ENCODE results near the gene SETD2.

The SETD2 gene

GRCh38 chr3:46994801-46995731 is 168.8 kb downstream of the SETD2 start:
- DNase-seq: no peak

- no peak for DNase-seq
Measured at GRCh38 chr3:46993986-46994385, 169.9 kb downstream of the SETD2 start.

DNA sequence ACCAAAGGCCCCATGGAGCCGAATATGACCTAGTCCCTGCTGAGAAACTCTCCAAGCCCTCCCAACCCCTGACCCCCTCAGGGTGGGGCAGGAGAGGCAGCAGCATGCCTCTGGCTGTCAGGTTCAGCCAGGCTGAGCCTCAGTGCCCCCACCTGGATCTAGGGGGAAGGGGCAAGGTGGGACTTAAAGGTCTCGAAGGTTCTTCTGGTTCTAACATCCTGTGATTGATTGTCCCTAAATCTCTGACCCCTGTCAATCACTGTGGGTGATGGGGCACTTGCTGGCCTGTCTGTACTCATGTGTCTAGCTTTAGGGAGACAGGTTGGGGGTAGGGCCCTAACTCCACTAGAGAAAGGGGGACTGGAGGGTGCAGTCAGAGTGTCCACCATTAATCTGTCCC is 170.6 kb downstream of the SETD2 start:
- DNase-seq: no peak

GRCh38 chr3:46992231-46992630 is 171.7 kb downstream of the SETD2 start:
- DNase-seq: no peak

- DNase-seq: no peak
Measured at GRCh38 chr3:46991406-46992165, 172.3 kb downstream of the SETD2 start.

- no peak for DNase-seq
Measured at GRCh38 chr3:46990573-46991374, 173.1 kb downstream of the SETD2 start.

- no peak for DNase-seq
Measured at GRCh38 chr3:46989146-46989810, 174.6 kb downstream of the SETD2 start.

DNA sequence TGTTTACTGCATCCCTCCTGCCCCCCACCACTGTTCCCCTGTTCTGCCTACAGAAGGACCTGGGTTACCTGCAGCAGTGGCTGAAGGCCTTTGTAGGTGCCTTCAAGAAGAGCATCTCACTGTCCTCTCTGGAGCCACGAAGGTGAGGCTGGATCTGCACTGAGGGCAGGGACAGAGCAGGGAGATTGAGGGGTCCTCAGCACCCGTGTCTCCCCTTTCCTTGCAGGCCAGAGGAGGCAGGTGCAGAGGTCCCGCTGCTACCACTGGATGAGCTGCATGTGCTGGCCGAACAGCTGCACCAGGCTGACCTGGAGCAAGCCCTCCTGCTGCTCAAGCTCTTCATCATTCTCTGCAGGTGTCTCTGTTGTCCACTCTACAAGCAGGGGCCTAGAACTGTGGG is 175.3 kb downstream of the SETD2 start:
- DNase-seq: no peak

DNA sequence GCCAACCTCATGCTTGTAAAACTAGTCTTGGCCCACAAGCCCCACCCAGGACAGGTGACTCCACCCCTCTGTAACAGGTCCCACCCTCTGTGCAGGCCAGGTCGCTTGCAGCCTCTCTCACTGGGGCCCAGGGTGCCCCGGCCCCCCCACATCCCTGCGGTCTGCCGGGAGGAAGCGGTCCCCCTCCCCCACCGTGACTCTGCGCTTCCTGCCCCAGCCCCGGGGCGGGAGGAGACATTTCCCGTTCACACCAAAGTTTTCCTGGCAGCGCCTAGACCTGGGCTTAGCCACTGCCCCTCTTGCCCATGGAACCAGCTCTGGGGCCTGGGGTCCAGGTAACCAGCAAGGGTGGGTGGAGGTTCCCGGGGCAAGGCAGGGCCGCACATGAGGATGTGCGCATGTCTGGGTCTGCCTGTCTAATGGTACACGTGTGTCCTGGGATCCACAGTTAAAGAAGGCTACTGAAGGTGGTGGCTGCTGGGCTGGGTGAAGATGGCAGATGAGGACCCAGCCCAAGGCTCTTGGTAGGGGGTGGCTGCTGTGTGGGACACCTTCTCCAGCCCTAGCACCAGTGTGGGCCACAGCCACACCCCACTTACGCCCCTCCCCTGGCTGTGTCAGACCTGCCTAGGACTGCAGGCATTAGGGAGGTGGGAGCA is 176.0 kb downstream of the SETD2 start:
- peak; percentile 84 for DNase-seq

DNA sequence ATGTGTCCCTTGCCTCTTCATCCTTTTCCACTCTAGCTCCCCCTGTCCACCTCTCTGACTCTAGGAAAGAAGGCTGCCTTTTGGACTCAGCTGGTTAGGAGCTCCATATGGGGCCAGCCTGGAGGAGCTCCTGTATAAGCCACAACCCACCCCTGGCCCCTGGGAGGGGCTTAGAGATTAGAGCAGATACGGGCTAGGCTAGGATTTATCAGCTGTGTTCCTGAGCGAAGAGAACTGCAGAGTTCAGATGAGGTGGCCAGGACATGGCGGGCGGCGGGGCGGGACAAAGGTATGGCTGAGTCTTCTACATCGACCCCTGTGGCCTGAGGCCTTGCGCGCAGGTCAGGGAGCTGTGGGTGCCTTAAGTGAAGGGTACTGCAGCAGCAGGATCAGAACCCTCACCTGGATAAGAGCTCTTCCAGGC is 176.6 kb downstream of the SETD2 start:
- DNase-seq: no peak

DNA sequence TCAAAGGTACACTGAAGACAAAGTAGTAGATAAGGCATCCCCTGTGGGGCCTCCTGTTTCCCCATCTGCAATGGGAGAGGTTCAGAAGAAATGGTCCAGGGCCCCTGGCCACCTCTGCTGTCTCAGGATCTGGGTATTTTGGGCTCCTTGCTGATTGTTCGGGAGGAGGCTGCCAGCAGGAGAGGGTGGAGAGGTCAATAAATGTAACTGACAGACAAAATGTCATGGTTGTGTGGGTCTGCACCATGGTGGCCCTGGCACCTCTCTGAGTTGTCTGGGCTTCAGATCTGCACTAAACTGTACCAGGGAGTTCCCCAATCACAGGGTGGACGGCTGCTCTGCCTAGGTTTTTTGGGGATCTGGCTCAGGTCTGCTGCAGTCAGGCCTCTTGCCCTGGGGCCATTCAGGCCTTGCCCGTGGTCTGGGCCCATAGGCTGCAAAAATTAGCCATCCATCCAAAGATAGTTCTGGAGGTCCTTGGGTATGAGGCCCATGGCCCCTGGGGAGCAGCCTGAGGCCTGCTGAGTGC is 177.1 kb downstream of the SETD2 start:
- no peak for DNase-seq

- no peak for DNase-seq
Measured at GRCh38 chr3:46986055-46986730, 177.7 kb downstream of the SETD2 start.

- DNase-seq: no peak
Measured at GRCh38 chr3:46985588-46985987, 178.3 kb downstream of the SETD2 start.

DNA sequence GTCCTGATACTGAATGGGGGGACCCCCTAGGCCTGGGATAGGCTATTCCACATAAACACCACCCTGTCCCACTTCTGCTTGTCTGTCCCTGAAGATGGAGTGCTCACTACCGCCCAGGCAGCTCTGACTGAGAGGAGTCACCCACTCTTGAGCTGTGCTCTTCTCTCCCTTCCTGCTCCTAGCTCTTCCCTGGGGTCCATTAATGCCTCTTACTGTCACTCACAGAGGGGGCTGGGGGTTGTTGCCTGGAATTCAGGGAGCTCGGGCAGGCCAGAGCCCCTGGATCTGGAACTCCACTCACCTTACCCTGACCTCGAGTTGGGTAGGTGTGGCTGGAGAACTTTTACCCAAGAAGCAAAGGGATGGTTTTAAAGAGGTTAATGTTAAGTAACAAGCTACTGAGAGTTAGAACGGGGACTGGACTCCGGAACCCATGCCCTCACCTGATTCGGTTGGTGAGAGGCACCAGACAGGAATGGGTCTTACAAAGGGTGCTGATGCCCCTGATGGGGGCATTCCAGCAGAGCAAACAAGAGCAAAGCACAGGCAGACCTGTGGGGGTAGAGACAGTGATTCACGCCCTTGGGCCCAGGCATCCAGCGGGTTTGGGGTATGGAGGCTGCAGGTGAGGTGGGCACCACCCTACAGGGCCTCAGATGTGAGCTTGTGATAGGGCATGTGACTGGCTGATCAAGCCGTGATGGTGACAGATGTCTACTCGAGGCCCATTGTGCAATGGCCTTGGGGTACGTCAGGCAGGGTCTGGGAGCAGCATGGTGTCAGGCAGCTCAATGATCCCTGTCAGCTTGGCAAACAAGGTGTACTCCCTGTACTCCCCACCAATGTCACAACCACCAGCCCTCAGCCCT is 179.1 kb downstream of the SETD2 start:
- DNase-seq: no peak

GRCh38 chr3:46982546-46982945 is 181.4 kb downstream of the SETD2 start:
- DNase-seq: no peak

GRCh38 chr3:46981932-46982471 is 181.9 kb downstream of the SETD2 start:
- no peak for DNase-seq

DNA sequence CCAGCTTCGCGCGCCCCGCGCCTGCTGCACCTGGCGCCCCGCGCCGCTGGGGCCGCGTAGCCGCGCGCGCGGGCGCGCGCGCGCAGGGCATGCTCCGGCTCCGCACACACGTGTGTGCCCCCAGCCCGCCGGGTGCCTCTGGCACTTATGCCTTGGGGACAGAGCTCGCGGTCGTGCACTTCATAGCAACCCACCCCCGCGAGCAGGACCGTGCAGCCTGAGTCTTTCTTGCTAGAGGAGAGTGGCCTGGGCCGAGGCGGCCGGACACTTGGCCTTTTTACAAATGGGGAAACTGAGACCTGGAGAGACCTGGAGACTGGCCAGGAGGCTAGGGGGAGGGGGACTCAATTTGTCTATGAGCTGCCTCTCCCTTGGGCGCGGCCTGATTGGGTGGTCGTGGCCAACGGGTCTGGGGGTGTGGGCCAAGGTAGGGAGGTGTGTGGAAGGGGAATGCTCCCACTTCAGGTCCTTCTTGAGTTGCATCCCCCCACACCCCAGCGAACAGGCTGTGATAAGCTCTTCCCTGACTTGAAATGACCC is 183.9 kb downstream of the SETD2 start:
- peak; percentile 27 for DNase-seq

DNA sequence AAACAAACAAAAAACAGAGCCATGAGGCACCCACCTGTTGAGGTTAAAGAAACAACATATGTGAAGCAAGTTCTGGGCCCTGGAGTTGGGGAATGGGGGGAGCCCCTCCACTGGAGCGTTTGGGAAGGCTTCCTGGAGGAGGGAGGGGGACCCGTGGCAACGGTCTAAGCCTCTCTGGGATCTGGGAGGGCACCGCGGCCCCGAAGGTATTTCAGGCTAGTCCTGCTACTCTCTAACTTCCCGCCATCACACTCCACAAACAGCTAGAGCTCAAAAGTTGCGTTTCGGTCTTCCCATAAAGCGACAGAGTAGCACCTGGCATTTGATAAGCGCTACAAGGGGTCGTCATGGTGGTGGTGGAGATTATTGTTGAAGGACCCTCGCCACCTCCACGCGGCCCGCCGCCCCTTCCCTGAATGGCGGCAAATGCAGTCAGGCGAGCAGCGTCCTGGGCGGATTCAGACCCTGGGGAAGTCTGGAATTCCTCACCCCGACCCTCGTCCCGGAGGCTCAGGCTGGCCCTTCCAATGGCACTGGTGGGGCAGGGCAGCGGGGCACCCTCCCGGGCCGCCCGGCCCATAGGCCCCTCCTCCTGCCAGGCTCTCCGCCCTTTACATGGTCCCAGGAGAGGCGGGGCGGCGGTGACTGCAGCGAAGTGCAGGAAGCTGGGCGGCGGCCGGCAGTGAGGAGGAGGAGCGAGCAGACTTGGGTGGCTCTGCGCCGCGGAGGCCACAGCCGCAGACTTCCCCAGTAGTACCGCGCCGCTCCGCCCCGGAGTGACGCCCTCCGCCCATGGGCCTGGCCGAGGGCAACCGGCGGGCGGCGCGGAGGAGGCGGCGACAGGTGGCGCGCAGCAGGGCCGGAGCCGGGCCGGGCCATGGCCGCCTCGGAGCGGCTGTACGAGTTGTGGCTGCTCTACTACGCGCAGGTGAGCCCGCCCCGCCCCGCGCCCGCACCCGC is 184.6 kb downstream of the SETD2 start, which contains the start of gene NBEAL2:
TSS of gene NBEAL2 (plus strand) at position 682 of the 960 bp plus-strand sequence. CDS start at position 878, 196 bp downstream.
- peak; percentile 96 for DNase-seq
